HG03280 (cell line): ENCODE measurements around the gene PCDHB8.
"Not testable (repeated sequence)": the region's sequence is repeated elsewhere in the genome, so short reads cannot be mapped to it uniquely, and the experiment has no call there.

Source experiments
- ATAC-seq: cut with Tn5 transposase; IDR thresholded peaks from one replicate; pipeline ENCODE4 v1.9.1; 2021; ENCODE audit warnings: mild to moderate bottlenecking, moderate library complexity; ENCODE audit not compliant: unreplicated experiment

PCDHB8 gene

DNA sequence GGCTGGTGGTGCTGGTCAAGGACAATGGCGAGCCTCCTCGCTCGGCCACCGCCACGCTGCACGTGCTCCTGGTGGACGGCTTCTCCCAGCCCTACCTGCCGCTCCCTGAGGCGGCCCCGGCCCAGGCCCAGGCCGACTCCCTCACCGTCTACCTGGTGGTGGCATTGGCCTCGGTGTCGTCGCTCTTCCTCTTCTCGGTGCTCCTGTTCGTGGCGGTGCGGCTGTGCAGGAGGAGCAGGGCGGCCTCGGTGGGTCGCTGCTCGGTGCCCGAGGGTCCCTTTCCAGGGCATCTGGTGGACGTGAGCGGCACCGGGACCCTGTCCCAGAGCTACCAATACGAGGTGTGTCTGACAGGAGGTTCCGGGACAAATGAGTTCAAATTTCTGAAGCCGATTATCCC, 47.8 kb downstream of the PCDHB8 start:
- ATAC-seq = not testable (repeated sequence)
